Cardiac muscle cell (in vitro differentiated cells and primary cell): ENCODE measurements around the gene ABCG2. TPM values are rescaled to one million over a fixed set of nuclear protein-coding genes. Genes with fewer than 3 reads are reported as not detected.

Experiments used
- DNase-seq, 2 donors: peaks; one replicate each; pipeline versions ENCODE4 v3.0.0 to v3.0.0-alpha.2; 2010 to 2017; ENCODE audit warnings: low read depth in 1 of 2, low spot score in 1 of 2
- H3K27ac ChIP-seq: fragments of 200-600 bp; sonication (generic); 2 replicates; pipeline ENCODE4 v1.5.1; 2016
- H3K27me3 ChIP-seq: fragments of 200-600 bp; sonication (generic); 2 replicates; pipeline ENCODE4 v1.6.0; 2016; ENCODE audit warnings: control low read depth
- H3K36me3 ChIP-seq: fragments of 200-600 bp; sonication (generic); 2 replicates; pipeline ENCODE4 v1.5.1; 2016; ENCODE audit warnings: control low read depth
- H3K4me1 ChIP-seq: fragments of 200-600 bp; sonication (generic); 2 replicates; pipeline ENCODE4 v1.8.1; 2017; ENCODE audit warnings: low read depth, mild to moderate bottlenecking, mixed run types
- H3K4me3 ChIP-seq: fragments of 200-600 bp; sonication (generic); 2 replicates; pipeline ENCODE4 v1.5.1; 2016; ENCODE audit warnings: mild to moderate bottlenecking
- H3K9me3 ChIP-seq: fragments of 200-600 bp; sonication (generic); 2 replicates; pipeline ENCODE4 v1.5.1; 2017; ENCODE audit warnings: low read depth, mild to moderate bottlenecking, control low read depth
- polyA plus RNA-seq: library from polyadenylated mRNA; unstranded; fragments of >200 nt; fragmentation: Nextera tagmentation; extraction: Ambion mirVana; gene quantifications from 2 replicates; pipeline ENCODE4 v1.2.1, GENCODE V29; 2016
- total RNA-seq: library from RNA; depleted of rRNA; stranded (reverse); fragments of >200 nt; gene quantifications from 2 replicates; pipeline ENCODE4 v1.2.3, GENCODE V29; 2016
- TF ChIP-seq, protein P1 (sequence below): IDR thresholded peaks from 2 replicates; pipeline ENCODE4 v1.5.1; 2012; ENCODE audit warnings: low read depth, mild to moderate bottlenecking, low read length

Gene ABCG2
- total and polyA plus RNA-seq, 2 experiments from 2014 or later = not detected

GRCh38 chr4:88107406-88108107 is 50.9 kb downstream of the ABCG2 start:
- Histone ChIP-seq H3K4me1 (no peaks in the 10 kb centered on the region), H3K27me3 (no peaks in the 10 kb centered on the region), H3K4me3 (no peak overlapping the region), H3K36me3 (no peaks in the 10 kb centered on the region), H3K9me3 (no peaks in the 10 kb centered on the region), H3K27ac (no peak overlapping the region)
- TF ChIP-seq, protein P1, sequence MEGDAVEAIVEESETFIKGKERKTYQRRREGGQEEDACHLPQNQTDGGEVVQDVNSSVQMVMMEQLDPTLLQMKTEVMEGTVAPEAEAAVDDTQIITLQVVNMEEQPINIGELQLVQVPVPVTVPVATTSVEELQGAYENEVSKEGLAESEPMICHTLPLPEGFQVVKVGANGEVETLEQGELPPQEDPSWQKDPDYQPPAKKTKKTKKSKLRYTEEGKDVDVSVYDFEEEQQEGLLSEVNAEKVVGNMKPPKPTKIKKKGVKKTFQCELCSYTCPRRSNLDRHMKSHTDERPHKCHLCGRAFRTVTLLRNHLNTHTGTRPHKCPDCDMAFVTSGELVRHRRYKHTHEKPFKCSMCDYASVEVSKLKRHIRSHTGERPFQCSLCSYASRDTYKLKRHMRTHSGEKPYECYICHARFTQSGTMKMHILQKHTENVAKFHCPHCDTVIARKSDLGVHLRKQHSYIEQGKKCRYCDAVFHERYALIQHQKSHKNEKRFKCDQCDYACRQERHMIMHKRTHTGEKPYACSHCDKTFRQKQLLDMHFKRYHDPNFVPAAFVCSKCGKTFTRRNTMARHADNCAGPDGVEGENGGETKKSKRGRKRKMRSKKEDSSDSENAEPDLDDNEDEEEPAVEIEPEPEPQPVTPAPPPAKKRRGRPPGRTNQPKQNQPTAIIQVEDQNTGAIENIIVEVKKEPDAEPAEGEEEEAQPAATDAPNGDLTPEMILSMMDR = no peak
- peak in 1 of 2 donors; percentile 21 for DNase-seq

DNA sequence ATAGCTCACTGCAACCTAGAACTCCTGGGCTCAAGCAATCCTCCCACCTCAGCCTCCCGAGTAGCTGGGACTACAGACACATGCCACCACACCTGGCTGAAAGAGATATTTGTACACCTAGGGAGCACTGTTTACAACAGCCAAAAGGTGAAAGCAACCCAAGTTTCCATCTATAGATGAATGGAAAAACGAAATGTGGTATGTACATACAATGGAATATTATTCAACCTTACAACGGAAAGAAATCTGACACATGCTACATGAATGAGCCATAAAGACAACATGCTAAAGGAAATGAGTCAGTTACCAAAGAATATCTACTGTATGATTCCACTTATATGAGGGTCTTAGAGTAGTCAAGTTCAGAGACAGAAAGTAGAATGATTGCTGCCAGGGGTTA is 52.2 kb downstream of the ABCG2 start:
- no peaks in the 10 kb centered on the region for H3K9me3 ChIP-seq
- TF ChIP-seq, protein P1 = no peak
- no peak overlapping the region for H3K27ac ChIP-seq
- no peaks in the 10 kb centered on the region for H3K4me1 ChIP-seq
- DNase-seq = no peak
- H3K27me3 ChIP-seq = no peaks in the 10 kb centered on the region
- H3K36me3 ChIP-seq = no peaks in the 10 kb centered on the region
- no peak overlapping the region for H3K4me3 ChIP-seq

DNA sequence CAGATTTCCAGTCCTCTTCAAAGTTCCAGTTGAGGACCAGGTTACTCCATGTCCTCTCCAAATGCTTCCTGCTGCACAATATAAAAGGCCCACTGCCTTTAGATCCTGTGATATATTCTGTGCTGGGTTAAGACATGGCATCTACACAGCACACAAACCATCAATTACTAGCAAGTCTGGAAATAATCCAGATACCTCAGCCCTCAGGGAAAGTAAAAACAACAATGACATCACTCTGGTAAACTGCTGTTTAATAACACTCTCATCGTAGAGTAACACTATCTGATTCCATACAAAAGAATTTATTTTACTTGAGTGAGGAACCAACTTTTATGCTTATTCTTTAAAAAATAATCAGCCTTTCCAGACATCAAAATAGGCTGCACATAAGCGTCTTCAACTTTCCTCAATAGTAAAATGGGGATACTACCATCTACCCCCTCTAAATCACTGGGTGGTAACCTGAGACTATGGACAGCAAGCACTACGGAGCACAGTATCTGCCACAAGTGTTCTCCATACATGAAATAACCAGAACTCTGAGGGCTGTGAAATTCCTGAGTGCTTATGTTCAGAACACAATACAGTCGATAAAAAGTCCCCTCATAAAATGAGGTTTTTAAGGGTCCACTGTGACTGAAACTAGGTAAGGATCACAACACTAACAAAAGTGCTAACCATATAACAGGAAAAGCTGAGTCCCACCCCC is 53.4 kb downstream of the ABCG2 start:
- peak in 1 of 2 donors; percentile 26 for DNase-seq
- no peak overlapping the region for H3K27ac ChIP-seq
- TF ChIP-seq, protein P1 = no peak

GRCh38 chr4:88102026-88102425 is 56.4 kb downstream of the ABCG2 start:
- no peaks in the 10 kb centered on the region for H3K4me1 ChIP-seq
- H3K36me3 ChIP-seq = no peaks in the 10 kb centered on the region
- TF ChIP-seq, protein P1 = no peak
- no peak for DNase-seq
- H3K27me3 ChIP-seq = no peaks in the 10 kb centered on the region
- H3K4me3 ChIP-seq = no peak overlapping the region
- H3K27ac ChIP-seq = no peak overlapping the region
- no peaks in the 10 kb centered on the region for H3K9me3 ChIP-seq

More for the DNA sequence above, 53.4 kb downstream of the ABCG2 start:
- H3K36me3 ChIP-seq = no peaks in the 10 kb centered on the region
- H3K9me3 ChIP-seq = no peaks in the 10 kb centered on the region
- H3K4me3 ChIP-seq = no peak overlapping the region
- H3K4me1 ChIP-seq = no peaks in the 10 kb centered on the region
- H3K27me3 ChIP-seq = no peaks in the 10 kb centered on the region

GRCh38 chr4:88101165-88101564 is 57.3 kb downstream of the ABCG2 start:
- TF ChIP-seq, protein P1 = no peak
- H3K36me3 ChIP-seq = no peaks in the 10 kb centered on the region
- H3K27me3 ChIP-seq = no peaks in the 10 kb centered on the region
- no peaks in the 10 kb centered on the region for H3K9me3 ChIP-seq
- no peaks in the 10 kb centered on the region for H3K4me1 ChIP-seq
- no peak overlapping the region for H3K4me3 ChIP-seq
- DNase-seq = no peak
- no peak overlapping the region for H3K27ac ChIP-seq
